ENCODE measurements around the gene SORT1. TPM values are rescaled to one million over a fixed set of nuclear protein-coding genes. Genes with fewer than 3 reads are reported as not detected.

Gene SORT1
- total and polyA plus RNA-seq, 2 of the 4 experiments (the other 2 are of a cell fraction): 15.8 to 16.7 TPM

- in situ Hi-C loops (cut with MboI; ENCODE audit: low sequenced_read_pairs) (no loop called here), dilution Hi-C loops (cut with HindIII; ENCODE audit: low sequenced_read_pairs, unreplicated experiment) (no loop called here), intact Hi-C loops (cut with micrococcal nuclease) (loop anchor here (2.0 kb wide), 1 partner anchor 36 kb away; no protein-coding TSS in a partner anchor)
- Histone ChIP-seq H2BK5ac (ENCODE audit: low read depth, low read length, poor library complexity, severe bottlenecking) (no peak overlapping the region), H3K23ac (ENCODE audit: low read depth, low read length) (no peak overlapping the region), H4K91ac (ENCODE audit: insufficient read depth, low read depth, low read length) (no peak overlapping the region), H3K27me3 (ENCODE audit: control insufficient read depth, insufficient read depth, low read length) (no peaks in the 10 kb centered on the region), H3K9ac (ENCODE audit: low read depth, low read length) (no peak overlapping the region), H3K79me1 (ENCODE audit: low read depth in 1 of 2, low read length in 2 of 2) (peaks cover 11 to 26% of the 10 kb centered on the region in 2 experiments; a peak in 3 of 4 replicates), H2AK5ac (ENCODE audit: low read depth, low read length) (peak overlapping the region; percentile 2; the same call in 1 of the 2 replicates), H3K4me3 (ENCODE audit: insufficient read depth, low read depth, low read length) (no peak overlapping the region), H3K18ac (ENCODE audit: low read depth, low read length) (peak overlapping the region; percentile 26; the same call in 1 of the 2 replicates), H3K14ac (replicated peaks; ENCODE audit: low read depth, low read length) (no peak overlapping the region), H3K36me3 (ENCODE audit: control insufficient read depth, insufficient read depth, low read length) (peaks cover 2% of the 10 kb centered on the region; the same call in 1 of the 2 replicates), H2BK15ac (ENCODE audit: low read depth, low read length) (0 out of 3 replicates have a peak overlapping the region, but pooled peaks have one; percentile 4), H2AFZ (replicated peaks; ENCODE audit: low read length, poor library complexity) (no peak overlapping the region), H4K5ac (ENCODE audit: low read depth, low read length) (no peak overlapping the region), H3K4ac (ENCODE audit: low read depth, low read length) (no peak overlapping the region), H4K8ac (ENCODE audit: low read depth in 2 of 2, low read length in 2 of 2) (no peak overlapping the region), H3K27ac (ENCODE audit: insufficient read depth, low read length) (no peak overlapping the region), H3K56ac (ENCODE audit: extremely low read depth, insufficient read depth, low read length) (no peak overlapping the region), H2BK20ac (ENCODE audit: low read depth, low read length) (no peak overlapping the region; the same call in 1 of the 2 replicates), H3K4me1 (ENCODE audit: control insufficient read depth, insufficient read depth, low read length) (peaks cover 9% of the 10 kb centered on the region), H2AK9ac (replicated peaks; ENCODE audit: low read depth, low read length, poor library complexity) (no peak overlapping the region), H3K9me1 (ENCODE audit: insufficient read depth, low read length) (no peaks in the 10 kb centered on the region; the same call in none of the 2 replicates), H3K4me2 (ENCODE audit: low read depth, low read length) (no peak overlapping the region), H3K9me3 (ENCODE audit: control insufficient read depth, insufficient read depth, low read length) (no peaks in the 10 kb centered on the region), H2BK120ac (ENCODE audit: low read depth, low read length) (peak overlapping the region; percentile 40), H4K20me1 (ENCODE audit: insufficient read depth, low read length) (no peaks in the 10 kb centered on the region)
- no peak for TF ChIP-seq SMC3 (IDR thresholded peaks at IDR 0.05; ENCODE audit: low read depth, low read length)
- no peak for TF ChIP-seq RCOR1 (IDR thresholded peaks at IDR 0.05; ENCODE audit: insufficient replicate concordance, low read length)
- TF ChIP-seq CTCF (conservative IDR thresholded peaks at IDR 0.05; ENCODE audit: low read depth, low read length): no peak
- TF ChIP-seq ELK1 (IDR thresholded peaks at IDR 0.05; ENCODE audit: borderline replicate concordance, low read depth, low read length): no peak
- no peak for TF ChIP-seq NFE2L2 (IDR thresholded peaks at IDR 0.05; ENCODE audit: low read depth, low read length)
- no peak for TF ChIP-seq CEBPB (IDR thresholded peaks at IDR 0.05; ENCODE audit: low read depth, low read length)
- ChIA-PET CTCF (interaction anchor here (0.6 to 1.7 kb wide), 4 partner anchors 8 to 122 kb away, joined by 3 to 5 read pairs (median 4); no protein-coding TSS in a partner anchor), POLR2A (ENCODE audit: unreplicated experiment) (no interaction called here)
- DNase-seq (peak; percentile 39), ATAC-seq (ENCODE audit: low read depth) (peak; percentile 50)
- BruUV-seq (replicated peaks): no TSS peak
- no CpG with 5 or more reads among the region's 1 CpG for WGBS, 2 experiments (ENCODE audit: extremely low coverage in 2 of 2, insufficient read length in 1 of 2)
Measured at GRCh38 chr1:109356915-109357314, 40.8 kb downstream of the SORT1 start.
